GDM1 (cell line): Measurements from ENCODE around the gene ARAF.

Experiments used
- DNase-seq: peaks from one replicate; lab custom pipeline; 2025; lab: John Stamatoyannopoulos, UW

ARAF gene

GRCh38 chrX:47620303-47620685 lies 59.3 kb downstream of the ARAF start:
- no peak for DNase-seq
